Loucy (cell line): ENCODE measurements around the gene ARMH3.

Source experiments
- H2AFZ ChIP-seq: fragments of 200-600 bp; sonication (generic); 2 replicates; pipeline ENCODE4 v1.6.0; 2016; ENCODE audit warnings: antibody characterized with exemption, mild to moderate bottlenecking, low read length, moderate library complexity
- H3F3A ChIP-seq: fragments of 200-600 bp; 2 replicates; pipeline ENCODE4 v1.6.0; 2016; ENCODE audit warnings: antibody characterized with exemption, low read depth, mild to moderate bottlenecking
- H3K27me3 ChIP-seq: fragments of 200-600 bp; sonication (generic); 2 replicates; pipeline ENCODE4 v1.6.1; 2014; ENCODE audit warnings: low read length, mild to moderate bottlenecking; ENCODE audit not compliant: insufficient read depth, poor library complexity, severe bottlenecking
- H3K36me3 ChIP-seq: fragments of 200-600 bp; sonication (generic); 2 replicates; pipeline ENCODE4 v1.6.1; 2016; ENCODE audit warnings: low read length; ENCODE audit not compliant: insufficient read depth
- H3K4me1 ChIP-seq: fragments of 200-600 bp; sonication (generic); 2 replicates; pipeline ENCODE4 v1.5.1; 2014; ENCODE audit warnings: low read length, mild to moderate bottlenecking; ENCODE audit not compliant: insufficient read depth, poor library complexity, severe bottlenecking
- H3K4me2 ChIP-seq: fragments of 200-600 bp; sonication (generic); 2 replicates; pipeline ENCODE4 v1.6.0; 2014; ENCODE audit warnings: antibody characterized with exemption, low read length, low read depth, mild to moderate bottlenecking; ENCODE audit not compliant: poor library complexity, severe bottlenecking
- H3K4me3 ChIP-seq: fragments of 200-600 bp; sonication (generic); 2 replicates; pipeline ENCODE4 v1.5.1; 2014; ENCODE audit warnings: low read length, mild to moderate bottlenecking, mixed read lengths; ENCODE audit not compliant: poor library complexity, severe bottlenecking
- H3K79me2 ChIP-seq: fragments of 200-600 bp; sonication (generic); 2 replicates; pipeline ENCODE4 v1.6.1; 2014; ENCODE audit warnings: low read length; ENCODE audit not compliant: insufficient read depth
- H3K9ac ChIP-seq: fragments of 200-600 bp; sonication (generic); 2 replicates; pipeline ENCODE4 v1.6.0; 2014; ENCODE audit warnings: mild to moderate bottlenecking, low read depth, low read length, moderate library complexity; ENCODE audit not compliant: poor library complexity, severe bottlenecking
- H3K9me2 ChIP-seq: fragments of 200-600 bp; sonication (generic); replicated peaks from 2 replicates; pipeline ENCODE4 v1.6.1; 2016; ENCODE audit warnings: low read depth, low read length, mixed read lengths
- H3K9me3 ChIP-seq: fragments of 200-600 bp; sonication (generic); 2 replicates; pipeline ENCODE4 v1.6.1; 2014; ENCODE audit warnings: mild to moderate bottlenecking, antibody characterized with exemption, low read length, low read depth; ENCODE audit not compliant: insufficient read depth
- H4K20me1 ChIP-seq: fragments of 200-600 bp; sonication (generic); 2 replicates; pipeline ENCODE4 v1.6.0; 2014; ENCODE audit warnings: antibody characterized with exemption, low read length, mild to moderate bottlenecking; ENCODE audit not compliant: insufficient read depth, poor library complexity, severe bottlenecking
- EZH2phosphoT487 ChIP-seq: fragments of 200-600 bp; IDR thresholded peaks from 2 replicates; pipeline ENCODE4 v1.6.1; 2018; ENCODE audit warnings: antibody characterized with exemption, mild to moderate bottlenecking, moderate library complexity, borderline replicate concordance
- TF ChIP-seq, protein P1 (sequence below): fragments of 200-600 bp; sonication (generic); conservative IDR thresholded peaks from 2 replicates; pipeline ENCODE4 v1.5.1; 2014; ENCODE audit warnings: mild to moderate bottlenecking, antibody characterized with exemption, low read length

Gene ARMH3

DNA sequence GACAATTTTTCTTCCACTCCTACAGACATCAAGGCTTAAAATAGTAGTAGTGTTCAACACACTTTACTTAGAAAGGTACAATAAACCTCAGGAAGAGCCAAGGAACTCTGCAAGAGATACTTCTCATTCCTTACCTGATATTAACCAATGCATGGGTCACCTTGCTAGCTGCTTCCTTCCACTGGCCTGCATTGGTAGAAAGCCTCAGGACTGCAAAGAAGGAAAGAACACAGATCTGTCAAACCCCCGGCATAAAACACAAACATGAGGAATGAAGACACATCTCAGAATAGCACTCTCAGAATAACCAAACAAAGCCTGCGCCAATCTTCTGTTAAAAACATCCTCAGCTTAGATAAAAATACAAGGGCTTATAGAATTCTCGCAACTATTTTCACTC is 116.2 kb downstream of the ARMH3 start:
- Histone ChIP-seq H3K4me2 (no peak overlapping the region), H3K36me3 (peaks cover 22% of the 10 kb centered on the region; the same call in 1 of the 2 replicates), H3K79me2 (peaks cover 7% of the 10 kb centered on the region; the same call in 1 of the 2 replicates), H3K4me1 (no peaks in the 10 kb centered on the region), H4K20me1 (no peaks in the 10 kb centered on the region), H3K27me3 (no peaks in the 10 kb centered on the region), H3F3A (no peaks in the 10 kb centered on the region), H3K9me3 (no peaks in the 10 kb centered on the region), H2AFZ (no peak overlapping the region), H3K4me3 (no peak overlapping the region), H3K9ac (no peak overlapping the region), H3K9me2 (no peaks in the 10 kb centered on the region)
- no peak for TF ChIP-seq EZH2phosphoT487
- TF ChIP-seq, protein P1, sequence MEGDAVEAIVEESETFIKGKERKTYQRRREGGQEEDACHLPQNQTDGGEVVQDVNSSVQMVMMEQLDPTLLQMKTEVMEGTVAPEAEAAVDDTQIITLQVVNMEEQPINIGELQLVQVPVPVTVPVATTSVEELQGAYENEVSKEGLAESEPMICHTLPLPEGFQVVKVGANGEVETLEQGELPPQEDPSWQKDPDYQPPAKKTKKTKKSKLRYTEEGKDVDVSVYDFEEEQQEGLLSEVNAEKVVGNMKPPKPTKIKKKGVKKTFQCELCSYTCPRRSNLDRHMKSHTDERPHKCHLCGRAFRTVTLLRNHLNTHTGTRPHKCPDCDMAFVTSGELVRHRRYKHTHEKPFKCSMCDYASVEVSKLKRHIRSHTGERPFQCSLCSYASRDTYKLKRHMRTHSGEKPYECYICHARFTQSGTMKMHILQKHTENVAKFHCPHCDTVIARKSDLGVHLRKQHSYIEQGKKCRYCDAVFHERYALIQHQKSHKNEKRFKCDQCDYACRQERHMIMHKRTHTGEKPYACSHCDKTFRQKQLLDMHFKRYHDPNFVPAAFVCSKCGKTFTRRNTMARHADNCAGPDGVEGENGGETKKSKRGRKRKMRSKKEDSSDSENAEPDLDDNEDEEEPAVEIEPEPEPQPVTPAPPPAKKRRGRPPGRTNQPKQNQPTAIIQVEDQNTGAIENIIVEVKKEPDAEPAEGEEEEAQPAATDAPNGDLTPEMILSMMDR, result no peak

DNA sequence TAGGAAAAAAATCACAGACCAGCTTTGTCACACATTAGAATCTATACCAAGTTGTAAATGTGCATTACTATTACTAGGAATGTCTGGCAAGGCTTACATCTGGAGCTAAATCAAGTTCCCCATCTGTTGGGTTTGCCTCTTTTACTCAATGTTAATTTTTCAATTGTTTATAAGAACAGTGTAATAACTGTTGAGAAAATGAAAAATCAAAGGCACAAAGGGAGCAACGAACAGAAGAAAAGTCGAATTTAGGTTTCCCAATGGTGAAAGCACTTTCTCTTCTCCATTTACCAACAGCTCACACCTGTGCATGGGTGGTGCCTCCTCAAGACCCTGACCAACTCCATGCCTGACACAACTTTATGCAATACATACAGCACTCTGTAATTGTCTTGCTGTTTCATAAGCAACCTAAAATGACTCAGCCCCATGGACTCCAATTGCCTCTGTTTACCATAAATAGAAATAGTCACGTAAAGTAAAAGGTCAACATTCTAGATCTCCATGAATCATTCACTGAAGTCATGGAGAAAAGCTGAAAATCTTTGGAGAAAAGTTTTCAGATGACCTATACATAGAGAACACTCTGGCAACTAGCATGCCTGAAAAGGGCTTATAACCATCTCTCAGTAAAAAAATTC is 116.8 kb downstream of the ARMH3 start:
- no peaks in the 10 kb centered on the region for H3K9me3 ChIP-seq
- no peak overlapping the region for H2AFZ ChIP-seq
- H3K9me2 ChIP-seq, result no peaks in the 10 kb centered on the region
- peaks cover 22% of the 10 kb centered on the region; the same call in 1 of the 2 replicates for H3K36me3 ChIP-seq
- TF ChIP-seq, protein P1, result no peak
- no peak for TF ChIP-seq EZH2phosphoT487
- no peaks in the 10 kb centered on the region for H3K27me3 ChIP-seq
- H3K9ac ChIP-seq, result no peak overlapping the region
- no peaks in the 10 kb centered on the region for H4K20me1 ChIP-seq
- H3K4me3 ChIP-seq, result no peak overlapping the region
- peaks cover 7% of the 10 kb centered on the region; the same call in 1 of the 2 replicates for H3K79me2 ChIP-seq
- no peak overlapping the region for H3K4me2 ChIP-seq
- H3K4me1 ChIP-seq, result no peaks in the 10 kb centered on the region
- H3F3A ChIP-seq, result no peaks in the 10 kb centered on the region

DNA sequence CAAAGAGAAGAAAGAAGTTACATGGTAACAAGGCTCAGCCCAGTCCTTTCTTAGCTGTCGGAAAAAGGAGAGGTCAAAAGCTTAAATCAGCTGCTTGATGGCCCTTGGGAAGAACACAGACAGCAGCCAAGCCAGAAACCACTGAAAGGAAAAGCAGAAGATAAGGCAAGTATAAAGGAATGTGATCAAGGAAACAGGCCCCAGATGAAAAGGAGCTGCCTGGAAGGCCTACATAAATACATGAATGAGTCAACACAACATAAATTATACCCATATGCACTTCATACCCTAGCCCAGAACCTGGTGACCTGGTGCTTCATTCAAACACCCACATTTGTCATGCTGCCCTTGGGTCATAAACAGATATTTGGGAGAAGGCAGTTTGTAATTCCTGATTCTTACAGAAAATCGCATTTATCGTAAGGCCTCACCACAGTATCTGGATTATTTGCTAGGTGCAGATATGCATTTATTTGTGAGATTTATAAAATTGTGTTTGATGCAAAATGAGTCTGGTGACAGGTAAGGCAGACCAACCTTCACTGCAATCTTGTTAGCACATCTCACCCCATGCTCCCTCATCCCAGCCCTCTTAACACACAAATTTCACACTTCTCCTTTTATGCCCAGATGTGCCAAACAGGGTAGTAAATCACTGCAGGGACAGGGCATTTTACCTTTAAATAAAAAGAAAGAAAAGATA is 117.5 kb downstream of the ARMH3 start:
- peaks cover 22% of the 10 kb centered on the region; the same call in 1 of the 2 replicates for H3K36me3 ChIP-seq
- no peak overlapping the region for H2AFZ ChIP-seq
- TF ChIP-seq, protein P1, result no peak
- TF ChIP-seq EZH2phosphoT487, result no peak
- no peaks in the 10 kb centered on the region for H3F3A ChIP-seq
- H3K79me2 ChIP-seq, result peaks cover 7% of the 10 kb centered on the region; the same call in 1 of the 2 replicates
- H4K20me1 ChIP-seq, result no peaks in the 10 kb centered on the region
- H3K4me2 ChIP-seq, result no peak overlapping the region
- H3K4me3 ChIP-seq, result no peak overlapping the region
- no peaks in the 10 kb centered on the region for H3K9me2 ChIP-seq
- H3K4me1 ChIP-seq, result no peaks in the 10 kb centered on the region
- H3K9me3 ChIP-seq, result no peaks in the 10 kb centered on the region
- no peak overlapping the region for H3K9ac ChIP-seq
- no peaks in the 10 kb centered on the region for H3K27me3 ChIP-seq
